GM12878 (cell line): Measurements from ENCODE around the gene THEM4. TPM values are rescaled to one million over a fixed set of nuclear protein-coding genes. Genes with fewer than 3 reads are reported as not detected.

Experiments used
- CBX5 ChIP-seq: sonication (generic); IDR thresholded peaks from 2 replicates; pipeline ENCODE4 v1.6.1; 2016; ENCODE audit warnings: low read depth, moderate library complexity, mild to moderate bottlenecking, inconsistent platforms
- ETV6 ChIP-seq, 2 experiments: fragments of 450-650 bp in 1 of 2; IDR thresholded peaks in 1 of 2; conservative IDR thresholded peaks in 1 of 2; 2 replicates each; pipeline ENCODE4 v1.6.1; 2014; ENCODE audit warnings: antibody characterized with exemption in 1 of 2, borderline replicate concordance in 1 of 2, low read depth in 1 of 2, mild to moderate bottlenecking in 1 of 2, moderate library complexity in 1 of 2
- GABPA ChIP-seq: IDR thresholded peaks from 2 replicates; pipeline ENCODE4 v1.6.1; 2014; ENCODE audit warnings: antibody characterized with exemption, low read depth, mild to moderate bottlenecking, inconsistent platforms
- PRDM15 ChIP-seq: fragments of 450-650 bp; formaldehyde crosslinking; IDR thresholded peaks from 2 replicates; pipeline ENCODE4 v1.4.0; 2020; ENCODE audit warnings: mild to moderate bottlenecking, moderate library complexity
- RAD51 ChIP-seq: fragments of 450-650 bp; IDR thresholded peaks from 2 replicates; pipeline ENCODE4 v1.6.1; 2016; ENCODE audit warnings: moderate library complexity, mild to moderate bottlenecking, inconsistent platforms
- SREBF2 ChIP-seq: IDR thresholded peaks from 2 replicates; pipeline ENCODE4 v1.6.1; 2012; ENCODE audit warnings: mild to moderate bottlenecking, low read length
- SRF ChIP-seq, 2 experiments: IDR thresholded peaks; 2 replicates each; pipeline ENCODE4 v1.6.1; 2011; ENCODE audit warnings: low read depth in 2 of 2, low read length in 2 of 2, mild to moderate bottlenecking in 1 of 2, moderate library complexity in 1 of 2
- USF1 ChIP-seq: IDR thresholded peaks from 2 replicates; pipeline ENCODE4 v1.6.1; 2011; ENCODE audit warnings: borderline replicate concordance, low read depth, mild to moderate bottlenecking, moderate library complexity, mixed read lengths, low read length; ENCODE audit not compliant: insufficient read depth; ENCODE audit errors: extremely low read length
- polyA plus RNA-seq, 11 experiments: library from polyadenylated mRNA; depleted of rRNA in 4 of 11; unstranded in 6 of 11; stranded (reverse) in 5 of 11; fragments of >200 nt; fragmentation: Nextera tagmentation in 4 of 11; fragmentation: Illumina TruSeq in 1 of 11; extraction: Ambion mirVana in 4 of 11; extraction: Trizol in 1 of 11; gene quantifications; 1 replicate in 1 of 11; 2 replicates in 10 of 11; pipeline versions ENCODE4 v1.2.1 to v1.2.3, GENCODE V29; 2011 to 2016; ENCODE audit warnings: inconsistent platforms in 2 of 11, missing spikeins in 2 of 11, low read depth in 1 of 11
- total RNA-seq, 4 experiments: library from RNA; depleted of rRNA in 3 of 4; stranded (reverse); fragments of >200 nt in 3 of 4; fragmentation: Illumina TruSeq in 1 of 4; extraction: Trizol in 1 of 4; gene quantifications; 2 replicates each; pipeline versions ENCODE4 v1.2.1 to v1.2.3, GENCODE V29; 2013 to 2021
- TF ChIP-seq, protein P1 (sequence below): fragments of 450-650 bp; IDR thresholded peaks from 2 replicates; pipeline ENCODE4 v1.6.1; 2017; ENCODE audit warnings: mild to moderate bottlenecking, moderate library complexity
- TF ChIP-seq, protein P2 (sequence below): fragments of 450-650 bp; IDR thresholded peaks from 2 replicates; pipeline ENCODE4 v1.6.1; 2017; ENCODE audit warnings: low read depth, mild to moderate bottlenecking, moderate library complexity

Gene THEM4
- total and polyA plus RNA-seq, 10 of the 15 experiments (the other 5 are each of a cell fraction or from before 2014, with no cell fraction given) = 3.4 to 30.8 (median 17.9) TPM

DNA sequence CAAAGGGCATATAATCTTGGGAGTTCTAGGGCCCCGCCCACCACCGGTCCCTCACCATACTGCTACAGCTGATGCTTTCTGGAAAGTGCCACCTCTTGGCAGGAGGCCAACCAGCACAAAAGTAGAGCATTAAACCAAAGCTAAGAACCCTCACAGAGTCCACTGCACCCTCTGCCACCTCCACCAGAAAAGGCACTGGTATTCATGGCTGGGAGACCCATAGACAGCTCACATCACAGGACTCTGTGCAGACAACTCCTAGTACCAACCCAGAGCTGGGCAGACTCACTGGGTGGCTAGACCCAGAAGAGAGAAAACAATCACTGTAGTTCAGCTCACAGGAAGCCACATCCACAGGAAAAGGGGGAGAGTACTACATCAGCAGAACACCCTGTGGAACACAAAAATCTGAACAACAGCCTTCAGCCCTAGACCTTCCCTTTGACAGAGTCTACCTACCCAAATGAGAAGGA, 10.8 kb downstream of the THEM4 start (continued):
- TF ChIP-seq, protein P1, sequence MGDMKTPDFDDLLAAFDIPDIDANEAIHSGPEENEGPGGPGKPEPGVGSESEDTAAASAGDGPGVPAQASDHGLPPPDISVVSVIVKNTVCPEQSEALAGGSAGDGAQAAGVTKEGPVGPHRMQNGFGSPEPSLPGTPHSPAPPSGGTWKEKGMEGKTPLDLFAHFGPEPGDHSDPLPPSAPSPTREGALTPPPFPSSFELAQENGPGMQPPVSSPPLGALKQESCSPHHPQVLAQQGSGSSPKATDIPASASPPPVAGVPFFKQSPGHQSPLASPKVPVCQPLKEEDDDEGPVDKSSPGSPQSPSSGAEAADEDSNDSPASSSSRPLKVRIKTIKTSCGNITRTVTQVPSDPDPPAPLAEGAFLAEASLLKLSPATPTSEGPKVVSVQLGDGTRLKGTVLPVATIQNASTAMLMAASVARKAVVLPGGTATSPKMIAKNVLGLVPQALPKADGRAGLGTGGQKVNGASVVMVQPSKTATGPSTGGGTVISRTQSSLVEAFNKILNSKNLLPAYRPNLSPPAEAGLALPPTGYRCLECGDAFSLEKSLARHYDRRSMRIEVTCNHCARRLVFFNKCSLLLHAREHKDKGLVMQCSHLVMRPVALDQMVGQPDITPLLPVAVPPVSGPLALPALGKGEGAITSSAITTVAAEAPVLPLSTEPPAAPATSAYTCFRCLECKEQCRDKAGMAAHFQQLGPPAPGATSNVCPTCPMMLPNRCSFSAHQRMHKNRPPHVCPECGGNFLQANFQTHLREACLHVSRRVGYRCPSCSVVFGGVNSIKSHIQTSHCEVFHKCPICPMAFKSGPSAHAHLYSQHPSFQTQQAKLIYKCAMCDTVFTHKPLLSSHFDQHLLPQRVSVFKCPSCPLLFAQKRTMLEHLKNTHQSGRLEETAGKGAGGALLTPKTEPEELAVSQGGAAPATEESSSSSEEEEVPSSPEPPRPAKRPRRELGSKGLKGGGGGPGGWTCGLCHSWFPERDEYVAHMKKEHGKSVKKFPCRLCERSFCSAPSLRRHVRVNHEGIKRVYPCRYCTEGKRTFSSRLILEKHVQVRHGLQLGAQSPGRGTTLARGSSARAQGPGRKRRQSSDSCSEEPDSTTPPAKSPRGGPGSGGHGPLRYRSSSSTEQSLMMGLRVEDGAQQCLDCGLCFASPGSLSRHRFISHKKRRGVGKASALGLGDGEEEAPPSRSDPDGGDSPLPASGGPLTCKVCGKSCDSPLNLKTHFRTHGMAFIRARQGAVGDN = no peak
- TF ChIP-seq GABPA (no peak), SREBF2 (no peak), SRF (IDR thresholded peaks at IDR 0.05; ENCODE audit: low read depth in 2 of 2, low read length in 2 of 2) (no peak), CBX5 (no peak), PRDM15 (CRISPR knock-in tag) (no peak), RAD51 (no peak), USF1 (no peak), ETV6 (conservative IDR thresholded peaks at IDR 0.05 in 1 of 2, IDR thresholded peaks at IDR 0.05 in 1 of 2; ENCODE audit: borderline replicate concordance in 1 of 2, low read depth in 1 of 2) (no peak)
- TF ChIP-seq, protein P2, sequence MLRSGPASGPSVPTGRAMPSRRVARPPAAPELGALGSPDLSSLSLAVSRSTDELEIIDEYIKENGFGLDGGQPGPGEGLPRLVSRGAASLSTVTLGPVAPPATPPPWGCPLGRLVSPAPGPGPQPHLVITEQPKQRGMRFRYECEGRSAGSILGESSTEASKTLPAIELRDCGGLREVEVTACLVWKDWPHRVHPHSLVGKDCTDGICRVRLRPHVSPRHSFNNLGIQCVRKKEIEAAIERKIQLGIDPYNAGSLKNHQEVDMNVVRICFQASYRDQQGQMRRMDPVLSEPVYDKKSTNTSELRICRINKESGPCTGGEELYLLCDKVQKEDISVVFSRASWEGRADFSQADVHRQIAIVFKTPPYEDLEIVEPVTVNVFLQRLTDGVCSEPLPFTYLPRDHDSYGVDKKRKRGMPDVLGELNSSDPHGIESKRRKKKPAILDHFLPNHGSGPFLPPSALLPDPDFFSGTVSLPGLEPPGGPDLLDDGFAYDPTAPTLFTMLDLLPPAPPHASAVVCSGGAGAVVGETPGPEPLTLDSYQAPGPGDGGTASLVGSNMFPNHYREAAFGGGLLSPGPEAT = no peak
